HS-5 (cell line): ENCODE results near the gene EHD3.
"Not testable (repeated sequence)": the region's sequence is repeated elsewhere in the genome, so short reads cannot be mapped to it uniquely, and the experiment has no call there.

ENCODE experiments used
- DNase-seq: peaks from one replicate; pipeline ENCODE4 v3.0.0-alpha.2; 2012; ENCODE audit warnings: low read depth

Gene EHD3

DNA sequence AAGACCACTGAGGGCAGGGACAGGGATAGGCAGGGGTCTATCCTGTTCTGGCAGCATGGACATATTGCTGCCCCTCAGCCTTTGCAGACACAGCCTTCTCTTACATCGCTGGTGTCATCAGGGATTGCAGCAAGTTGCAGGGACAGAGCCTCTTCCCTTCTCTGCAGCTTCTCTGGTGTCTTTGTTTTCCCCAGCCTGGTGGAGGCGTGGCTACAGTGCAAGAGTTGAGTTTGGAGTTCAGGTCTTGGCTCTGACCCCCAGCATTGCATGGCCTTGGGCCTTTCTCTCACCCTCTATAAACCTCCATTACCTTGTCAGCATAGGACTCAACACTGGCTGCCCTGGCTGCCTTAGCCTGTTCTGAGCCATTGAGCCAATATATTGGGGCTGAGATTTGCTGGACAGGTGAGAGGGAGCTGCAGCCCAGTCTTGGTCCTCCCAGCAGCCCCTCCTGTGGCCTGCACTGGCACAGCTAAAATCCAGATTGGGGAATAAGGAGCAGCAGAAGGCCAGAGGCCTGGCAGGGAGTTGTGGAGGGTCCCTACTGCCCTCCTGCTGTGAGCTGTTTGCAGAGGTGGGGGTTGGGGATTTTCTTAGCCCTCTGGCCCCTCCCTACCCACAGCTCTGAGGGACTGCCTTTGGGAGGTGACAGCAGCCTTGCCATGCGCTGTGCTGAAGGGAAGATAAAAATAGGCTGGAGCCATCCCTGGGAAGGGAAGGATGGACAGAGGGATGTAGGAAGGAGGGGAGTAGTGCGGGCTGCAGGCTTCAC lies 22.8 kb downstream of the EHD3 start:
- no peak for DNase-seq

- no peak for DNase-seq
Observed at GRCh38 chr2:31258351-31258750, 24.4 kb downstream of the EHD3 start.

GRCh38 chr2:31259075-31259474 lies 25.1 kb downstream of the EHD3 start:
- DNase-seq, result no peak

- DNase-seq, result no peak
Observed at GRCh38 chr2:31260870-31261269, 26.9 kb downstream of the EHD3 start.

DNA sequence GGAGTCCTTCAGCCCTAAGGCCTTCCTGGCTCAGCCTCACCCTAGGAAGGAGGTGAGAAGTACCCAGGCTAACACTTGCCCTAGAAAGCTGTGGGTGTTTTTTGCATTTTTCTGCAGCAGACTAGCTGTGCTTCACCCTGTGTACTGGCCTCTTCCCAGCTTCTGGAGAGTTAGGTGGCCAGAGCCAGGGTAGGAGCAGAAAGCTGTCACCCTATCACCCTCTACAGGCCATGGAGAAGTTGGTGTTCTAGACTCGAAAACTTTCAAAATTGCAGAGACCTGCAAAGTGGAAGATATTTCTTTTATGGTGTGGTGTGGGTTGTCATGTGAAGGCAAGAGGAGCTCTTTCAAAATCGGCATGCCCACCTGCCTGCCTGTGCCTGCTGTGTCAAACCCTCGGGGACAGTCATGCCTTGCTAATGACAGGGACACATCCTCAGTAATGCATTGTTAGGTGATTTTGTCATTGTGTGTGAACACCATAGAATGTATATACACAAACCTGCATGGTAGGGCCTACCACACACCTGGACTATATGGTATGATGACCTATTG lies 29.8 kb downstream of the EHD3 start:
- DNase-seq, result no peak

DNA sequence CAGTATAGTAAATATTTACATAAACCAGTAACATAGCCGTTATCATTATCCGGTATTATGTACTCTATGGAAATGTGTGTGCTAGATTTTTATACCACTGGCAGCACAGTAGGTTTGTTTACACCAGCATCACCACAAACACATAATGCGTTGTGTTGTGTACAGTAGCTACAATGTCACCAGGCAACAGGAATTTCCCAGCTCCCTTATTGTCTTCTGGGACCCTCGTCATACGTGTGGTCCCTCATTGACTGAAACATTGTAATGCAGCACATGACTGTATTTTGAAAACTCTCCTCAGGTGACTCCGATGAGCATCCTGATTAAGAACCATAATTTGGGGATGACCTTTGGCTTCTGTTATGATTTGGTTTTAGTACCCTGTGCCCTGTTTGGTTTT lies 31.3 kb downstream of the EHD3 start:
- no peak for DNase-seq

- no peak for DNase-seq
Observed at GRCh38 chr2:31266804-31267203, 32.9 kb downstream of the EHD3 start.

DNA sequence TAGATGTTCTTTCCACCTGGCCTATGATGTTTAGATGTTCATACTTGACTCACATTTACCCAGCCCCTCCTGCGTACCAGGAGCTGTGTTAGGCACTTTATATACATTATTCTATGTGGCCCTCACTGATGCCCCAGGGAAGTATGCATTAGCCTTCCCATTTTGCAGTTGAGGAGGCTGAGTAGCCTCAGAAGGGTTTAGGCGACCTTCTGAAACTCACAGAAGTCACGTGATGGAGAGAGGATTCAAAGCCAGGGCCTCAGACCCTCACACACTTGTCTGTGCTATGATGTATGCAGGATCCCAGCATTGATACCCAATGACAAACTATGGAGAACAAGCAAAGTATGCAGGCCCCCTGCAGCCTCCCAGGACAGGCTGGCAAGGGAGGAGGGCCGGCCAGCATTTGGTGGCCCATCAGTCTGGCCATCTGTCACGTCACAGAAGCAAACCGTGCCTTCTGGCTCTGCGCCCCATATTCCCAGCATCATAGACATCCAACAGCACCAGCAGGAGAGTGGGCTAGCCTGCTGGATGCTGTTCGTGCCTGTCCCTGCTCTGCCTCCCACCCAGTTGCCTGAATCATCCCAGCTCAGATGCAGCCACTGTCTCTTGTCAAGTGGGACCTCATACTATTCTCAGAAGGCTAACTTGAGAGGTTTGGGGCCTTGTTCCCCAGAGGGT lies 33.6 kb downstream of the EHD3 start:
- DNase-seq, result no peak

DNA sequence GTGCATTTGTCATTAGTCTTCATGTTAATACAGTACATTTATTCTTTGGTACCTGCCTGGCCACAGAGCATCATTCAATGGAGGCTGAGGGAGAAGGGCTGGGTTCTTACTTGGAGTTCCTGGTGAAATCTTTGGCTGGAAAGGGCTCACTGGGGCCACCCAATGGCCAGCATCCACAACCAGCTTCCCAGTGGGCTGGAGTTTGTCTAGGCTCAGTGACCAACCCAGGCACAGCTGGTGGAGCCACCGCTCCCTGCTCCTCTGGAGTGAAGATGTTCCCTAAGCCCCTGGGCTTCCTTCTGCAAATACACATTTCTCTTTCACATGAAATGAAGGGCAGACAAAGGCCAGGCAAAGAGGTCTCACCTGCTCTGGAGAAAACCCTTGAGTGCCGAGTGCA lies 34.4 kb downstream of the EHD3 start:
- no peak for DNase-seq

GRCh38 chr2:31269087-31269486 lies 35.1 kb downstream of the EHD3 start:
- DNase-seq, result no peak

- DNase-seq, result peak; percentile 61
Observed at GRCh38 chr2:31270131-31270530, 36.2 kb downstream of the EHD3 start.

- no peak for DNase-seq
Observed at GRCh38 chr2:31270822-31271231, 36.9 kb downstream of the EHD3 start.

GRCh38 chr2:31271851-31272267 lies 37.9 kb downstream of the EHD3 start:
- no peak for DNase-seq

GRCh38 chr2:31274401-31275075 lies 40.6 kb downstream of the EHD3 start:
- DNase-seq, result no peak

DNA sequence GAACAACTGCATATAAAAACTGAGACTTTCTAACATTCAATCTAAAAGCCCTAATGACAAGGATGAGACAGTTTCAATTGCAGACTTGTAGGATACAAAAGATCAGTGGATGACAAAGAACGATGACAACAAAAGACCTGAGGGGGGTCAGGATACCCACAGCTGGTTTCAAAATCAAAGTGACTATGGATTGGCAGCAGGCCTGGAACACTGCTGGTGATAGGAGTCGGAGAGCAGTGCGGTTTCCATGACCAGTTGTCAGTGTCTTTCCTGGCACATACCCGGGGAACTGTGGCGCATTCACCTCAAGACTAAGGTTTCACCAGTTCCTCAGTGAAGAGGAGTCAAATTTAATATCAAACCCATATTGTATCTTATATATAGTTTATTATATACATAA lies 42.0 kb downstream of the EHD3 start:
- DNase-seq, result no peak

DNA sequence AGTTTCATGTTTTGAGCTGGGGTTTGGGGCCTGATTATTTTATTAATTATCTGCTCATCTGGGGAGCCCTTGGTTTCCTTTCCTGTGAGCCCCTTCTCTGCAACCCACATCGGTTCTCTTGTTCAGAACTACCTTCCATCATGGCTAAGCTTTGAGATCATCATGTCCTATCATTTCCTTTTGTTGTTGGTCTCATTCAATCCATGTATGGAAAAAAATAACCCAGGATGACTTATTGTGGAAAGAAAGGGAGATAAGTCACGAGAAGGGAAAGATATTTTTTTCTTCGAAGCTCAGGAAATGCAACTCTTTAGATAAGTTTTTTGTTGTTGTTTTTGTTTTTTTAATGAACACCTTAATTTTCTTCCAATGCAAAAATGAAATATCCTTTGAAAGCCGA lies 43.7 kb downstream of the EHD3 start:
- DNase-seq, result no peak

DNA sequence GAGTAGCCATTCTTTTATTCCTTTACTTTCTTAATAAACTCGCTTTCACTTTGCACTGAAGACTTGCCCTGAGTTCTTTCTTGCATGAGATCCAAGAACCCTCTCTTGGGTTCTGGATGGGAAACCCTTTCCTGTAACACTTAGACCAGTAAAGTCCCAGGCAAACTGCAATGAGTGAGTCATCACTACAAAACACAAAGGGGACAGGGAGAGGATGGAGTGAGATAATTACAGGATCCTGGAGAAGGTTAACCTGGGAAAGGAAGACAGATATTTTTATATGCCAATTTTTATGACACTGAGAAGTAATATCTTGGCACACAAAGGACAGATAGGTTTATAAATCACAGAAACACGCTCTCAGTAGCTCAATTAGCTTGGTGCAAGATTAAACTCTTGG lies 48.7 kb downstream of the EHD3 start:
- no peak for DNase-seq

DNA sequence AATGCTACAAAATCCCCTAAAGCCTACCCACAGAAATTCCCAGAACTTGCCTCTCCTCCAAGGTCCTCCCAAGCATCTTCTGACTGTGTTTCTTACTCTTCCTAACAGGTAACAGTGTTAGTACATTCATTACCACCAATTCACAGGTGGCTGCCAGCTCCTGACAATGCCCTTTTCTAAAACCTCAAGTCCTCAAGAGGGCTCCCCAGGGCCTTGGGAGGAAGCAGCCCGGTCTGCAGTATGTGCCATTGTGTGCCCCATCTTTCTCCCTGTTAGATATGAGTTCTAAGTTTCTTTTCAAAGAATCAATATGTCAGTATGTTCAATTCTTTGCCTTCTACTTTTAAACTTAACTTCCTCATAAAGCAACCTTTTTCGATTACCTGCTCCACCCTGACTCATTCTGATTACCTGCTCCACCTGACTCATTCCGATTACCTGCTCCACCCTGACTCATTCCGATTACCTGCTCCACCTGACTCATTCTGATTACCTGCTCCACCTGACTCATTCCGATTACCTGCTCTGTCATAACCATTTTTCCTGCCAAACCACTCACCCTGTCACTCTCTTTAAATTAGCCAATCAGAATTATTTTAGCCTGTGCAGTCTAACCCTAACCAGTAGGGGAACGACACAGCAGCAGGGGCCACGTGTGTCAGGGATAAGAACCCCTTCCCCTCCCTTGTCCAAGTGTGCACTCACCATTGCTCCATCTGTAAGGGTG lies 49.4 kb downstream of the EHD3 start:
- not testable (repeated sequence) for DNase-seq

- no peak for DNase-seq
Observed at GRCh38 chr2:31284107-31284506, 50.2 kb downstream of the EHD3 start.

DNA sequence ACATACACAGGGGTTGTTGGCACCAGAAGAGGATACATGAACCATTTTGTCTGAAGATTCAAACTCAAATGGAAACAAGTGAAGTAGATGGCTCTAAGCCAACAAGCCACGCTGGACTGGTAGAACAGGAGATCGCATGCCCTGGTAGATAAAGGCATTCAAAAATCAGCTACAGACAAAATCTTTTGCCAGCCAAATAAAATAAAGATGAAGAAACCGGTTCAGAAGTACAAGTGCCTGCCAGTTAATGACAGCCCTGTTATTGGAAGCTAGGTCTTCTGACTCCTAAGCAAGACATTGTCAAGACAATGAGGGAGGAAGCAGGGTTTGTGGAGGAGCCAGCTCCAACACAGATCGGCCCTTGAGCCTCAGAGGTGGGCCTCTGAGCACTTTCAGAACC lies 52.3 kb downstream of the EHD3 start:
- no peak for DNase-seq

DNA sequence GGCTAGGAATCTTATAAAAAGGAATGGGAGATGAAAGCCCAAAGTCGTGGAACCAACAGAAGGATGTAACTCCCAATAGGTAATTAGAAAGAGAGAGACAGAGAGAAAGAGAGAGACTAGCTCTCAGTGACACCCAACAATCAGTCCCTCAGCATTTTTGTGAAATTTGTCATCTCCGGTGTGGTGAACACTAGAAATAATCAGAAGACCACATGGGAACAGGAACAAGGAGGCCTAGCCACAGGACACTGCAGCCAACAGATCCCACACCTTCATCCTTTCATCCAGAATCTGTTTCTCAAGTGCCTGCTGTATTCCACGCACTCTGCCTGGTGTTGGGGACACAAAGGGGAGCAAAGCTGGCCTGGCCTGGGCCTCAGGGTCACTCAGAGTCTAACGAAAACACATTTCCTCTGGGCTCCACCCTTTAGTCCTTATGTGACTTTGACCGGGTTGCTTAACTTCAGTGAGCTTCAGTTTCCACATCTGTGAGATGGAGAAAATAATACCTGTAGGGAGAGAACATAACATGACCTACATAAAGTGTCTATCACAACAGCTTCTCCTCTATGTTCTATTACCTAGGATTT lies 53.1 kb downstream of the EHD3 start:
- DNase-seq, result no peak

GRCh38 chr2:31287654-31288053 lies 53.7 kb downstream of the EHD3 start:
- no peak for DNase-seq
